HFF-Myc (cell line): Measurements from ENCODE around the gene ADAMTS8.

ENCODE experiments used
- DNase-seq: peaks from one replicate; pipeline ENCODE4 v3.0.0-alpha.2; 2011; ENCODE audit warnings: low read depth; ENCODE audit errors: extremely low read depth
- H3K4me3 ChIP-seq: replicated peaks from 2 replicates; pipeline ENCODE4 v1.5.1; 2011; ENCODE audit warnings: low read depth, mild to moderate bottlenecking, control low read depth, low read length
- TF ChIP-seq, protein P1 (sequence below): IDR thresholded peaks from 2 replicates; pipeline ENCODE4 v1.5.1; 2012; ENCODE audit warnings: mild to moderate bottlenecking, low read depth, low read length, control low read depth; ENCODE audit errors: missing control alignments

ADAMTS8 gene

DNA sequence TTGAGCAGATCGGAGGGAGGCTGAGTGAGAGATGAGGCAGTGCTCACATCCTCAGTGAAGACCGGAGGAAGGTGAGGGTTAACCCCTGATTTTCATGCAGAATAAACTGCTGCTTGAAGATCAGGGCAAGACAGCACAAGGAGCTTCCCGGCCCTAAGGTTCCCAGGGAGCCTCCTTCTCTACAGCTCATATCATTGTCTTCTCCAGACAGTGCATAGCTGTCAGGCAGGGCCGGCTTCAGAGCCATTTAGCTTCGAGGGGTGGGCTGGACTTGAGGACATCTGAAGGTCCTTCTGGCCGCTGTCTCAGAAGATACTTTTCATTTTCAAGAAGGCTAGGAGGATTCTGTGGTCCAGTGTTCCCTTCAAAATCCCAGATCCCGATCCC is 7.2 kb downstream of the ADAMTS8 start:
- DNase-seq = no peak

DNA sequence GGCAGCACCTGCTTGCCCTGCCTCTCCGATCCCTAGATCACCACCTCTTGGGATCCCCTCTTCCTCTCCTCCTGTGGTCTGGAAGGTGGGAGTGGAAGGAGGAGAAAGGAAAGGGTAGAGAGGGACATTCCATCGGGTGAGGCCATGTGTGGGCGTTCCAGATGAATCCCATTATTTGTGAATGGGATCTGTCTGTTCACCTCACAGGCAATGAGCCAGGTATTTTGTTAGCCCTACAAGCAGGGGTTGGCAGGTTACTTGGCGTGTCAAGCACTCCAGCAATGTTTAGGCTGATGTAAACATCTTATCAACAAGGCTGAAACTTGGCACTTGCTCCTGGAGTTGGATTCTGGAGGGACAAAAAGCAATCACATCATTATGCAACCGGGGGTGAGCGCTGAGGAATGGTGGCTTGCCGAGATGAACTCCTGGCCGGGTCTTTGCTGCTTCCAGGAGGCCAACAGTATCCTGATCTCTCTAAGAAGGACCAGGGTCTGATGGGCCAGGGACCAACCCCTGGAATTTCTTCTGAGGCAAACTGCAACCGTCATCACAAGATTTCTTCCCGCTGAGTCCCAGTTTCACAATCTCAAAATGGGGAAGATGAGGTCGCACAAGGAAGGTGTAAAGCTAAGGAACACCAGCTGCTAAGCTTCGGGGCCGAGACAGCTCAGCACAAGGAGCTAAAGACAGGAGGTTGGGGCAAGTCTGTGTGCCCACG is 7.8 kb downstream of the ADAMTS8 start:
- H3K4me3 ChIP-seq = no peak overlapping the region
- TF ChIP-seq, protein P1, sequence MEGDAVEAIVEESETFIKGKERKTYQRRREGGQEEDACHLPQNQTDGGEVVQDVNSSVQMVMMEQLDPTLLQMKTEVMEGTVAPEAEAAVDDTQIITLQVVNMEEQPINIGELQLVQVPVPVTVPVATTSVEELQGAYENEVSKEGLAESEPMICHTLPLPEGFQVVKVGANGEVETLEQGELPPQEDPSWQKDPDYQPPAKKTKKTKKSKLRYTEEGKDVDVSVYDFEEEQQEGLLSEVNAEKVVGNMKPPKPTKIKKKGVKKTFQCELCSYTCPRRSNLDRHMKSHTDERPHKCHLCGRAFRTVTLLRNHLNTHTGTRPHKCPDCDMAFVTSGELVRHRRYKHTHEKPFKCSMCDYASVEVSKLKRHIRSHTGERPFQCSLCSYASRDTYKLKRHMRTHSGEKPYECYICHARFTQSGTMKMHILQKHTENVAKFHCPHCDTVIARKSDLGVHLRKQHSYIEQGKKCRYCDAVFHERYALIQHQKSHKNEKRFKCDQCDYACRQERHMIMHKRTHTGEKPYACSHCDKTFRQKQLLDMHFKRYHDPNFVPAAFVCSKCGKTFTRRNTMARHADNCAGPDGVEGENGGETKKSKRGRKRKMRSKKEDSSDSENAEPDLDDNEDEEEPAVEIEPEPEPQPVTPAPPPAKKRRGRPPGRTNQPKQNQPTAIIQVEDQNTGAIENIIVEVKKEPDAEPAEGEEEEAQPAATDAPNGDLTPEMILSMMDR = no peak
- no peak for DNase-seq

More for the DNA sequence above, 7.2 kb downstream of the ADAMTS8 start:
- H3K4me3 ChIP-seq = no peak overlapping the region
- TF ChIP-seq, protein P1 = no peak

DNA sequence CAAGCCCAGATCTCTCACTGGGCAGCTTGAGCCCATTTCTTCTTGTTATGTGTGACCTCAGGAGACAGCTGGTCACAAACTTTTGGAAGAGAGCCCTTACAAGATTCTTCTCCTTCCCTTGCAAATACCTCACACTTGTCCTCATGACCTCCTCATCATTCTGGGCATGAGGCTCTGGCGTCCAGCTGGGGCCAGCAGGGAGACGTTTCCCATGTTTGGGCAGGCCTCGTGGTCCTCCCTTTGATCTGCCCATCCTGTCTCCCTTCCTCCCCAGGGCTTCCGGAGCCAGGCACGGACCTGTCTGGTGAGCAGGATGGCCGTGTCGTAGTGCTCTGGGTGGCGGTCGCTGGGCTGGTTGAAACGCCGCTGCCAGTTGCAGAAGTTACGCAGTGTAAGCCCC is 9.7 kb downstream of the ADAMTS8 start:
- TF ChIP-seq, protein P1 = no peak
- no peak overlapping the region for H3K4me3 ChIP-seq
- DNase-seq = no peak

DNA sequence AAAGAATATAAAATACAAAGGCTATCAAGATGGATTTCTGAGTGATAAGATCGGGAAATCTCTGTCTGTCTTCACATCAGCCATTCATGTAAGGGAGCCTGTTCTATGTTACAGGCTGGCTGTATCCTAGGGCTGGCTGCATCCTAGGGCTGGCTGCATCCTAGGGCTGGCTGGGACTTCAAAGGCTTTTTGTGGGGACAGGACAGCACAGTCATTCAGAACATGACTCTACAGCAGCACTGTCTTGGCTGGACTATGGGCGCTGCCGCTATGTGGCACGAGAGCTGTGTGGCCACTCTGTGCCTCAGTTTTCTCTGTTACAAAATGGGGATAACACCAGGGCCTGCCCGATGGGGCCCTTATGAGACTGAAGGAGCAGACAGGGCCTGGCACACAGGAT is 10.2 kb downstream of the ADAMTS8 start:
- H3K4me3 ChIP-seq = no peak overlapping the region
- no peak for DNase-seq
- TF ChIP-seq, protein P1 = no peak

DNA sequence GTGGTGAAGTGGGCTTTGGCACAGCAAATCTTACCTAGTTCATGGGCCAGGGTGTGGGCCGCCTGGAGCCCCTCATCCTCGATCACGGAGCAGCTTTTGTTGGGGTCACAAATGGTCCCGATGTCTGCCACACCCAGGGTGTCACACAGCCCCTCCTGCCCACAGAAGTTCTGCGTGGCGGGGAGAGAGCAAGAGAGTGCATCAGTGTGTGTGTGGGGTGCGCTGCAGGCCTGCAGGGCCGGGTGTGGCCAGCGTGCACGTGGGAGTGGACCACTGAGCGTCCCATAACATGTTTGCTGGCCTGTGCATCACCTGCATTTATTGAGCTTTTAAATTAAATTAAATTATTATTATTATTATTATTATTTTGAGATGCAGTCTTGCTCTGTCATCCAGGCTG is 11.5 kb downstream of the ADAMTS8 start:
- TF ChIP-seq, protein P1 = no peak

DNA sequence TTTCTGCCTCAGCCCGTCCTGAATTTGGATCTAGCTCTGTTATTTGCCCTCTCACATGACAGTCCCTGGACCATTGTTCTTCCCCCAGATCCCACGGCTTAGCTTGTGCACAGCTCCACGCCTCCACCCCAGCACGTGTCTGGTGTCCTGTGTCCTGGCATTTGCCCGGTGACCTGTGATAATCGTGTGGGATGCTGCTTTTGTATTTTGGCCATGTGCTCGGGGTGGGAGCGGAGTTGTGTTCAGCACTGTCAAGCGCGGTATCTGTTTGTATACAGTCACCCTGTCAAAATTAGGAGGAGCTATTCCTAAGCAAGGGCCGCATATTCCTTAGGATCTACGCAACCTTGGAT is 11.9 kb downstream of the ADAMTS8 start:
- DNase-seq = no peak
- H3K4me3 ChIP-seq = no peak overlapping the region
- TF ChIP-seq, protein P1 = no peak

More for the DNA sequence above, 11.5 kb downstream of the ADAMTS8 start:
- no peak for DNase-seq
- H3K4me3 ChIP-seq = no peak overlapping the region
